Measurements from ENCODE around the gene HNRNPM. TPM values are rescaled to one million over a fixed set of nuclear protein-coding genes. Genes with fewer than 3 reads are reported as not detected.

HNRNPM gene
- total RNA-seq, 1 experiment from 2014 or later: 204 TPM

DNA sequence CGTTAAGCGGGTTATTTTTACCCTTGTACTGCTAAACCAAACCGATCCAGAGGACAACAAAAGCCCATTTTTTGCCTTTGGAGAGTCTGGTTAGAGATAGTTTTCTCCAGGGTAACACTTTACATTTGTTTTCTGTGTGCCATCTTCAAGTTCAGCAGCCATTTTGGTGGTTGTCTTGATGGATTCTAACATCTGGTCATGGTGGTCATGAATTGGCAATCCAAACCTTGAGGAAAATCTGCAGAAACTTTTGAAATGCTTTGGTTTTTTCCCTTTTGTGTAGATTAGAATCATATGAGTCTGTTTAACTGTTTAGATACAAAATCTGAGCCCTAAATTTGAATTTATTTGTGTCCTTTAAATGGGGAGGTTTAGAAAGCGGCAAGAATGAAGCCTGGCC, 16.6 kb downstream of the HNRNPM start:
- CTCF ChIA-PET: no interaction called here

DNA sequence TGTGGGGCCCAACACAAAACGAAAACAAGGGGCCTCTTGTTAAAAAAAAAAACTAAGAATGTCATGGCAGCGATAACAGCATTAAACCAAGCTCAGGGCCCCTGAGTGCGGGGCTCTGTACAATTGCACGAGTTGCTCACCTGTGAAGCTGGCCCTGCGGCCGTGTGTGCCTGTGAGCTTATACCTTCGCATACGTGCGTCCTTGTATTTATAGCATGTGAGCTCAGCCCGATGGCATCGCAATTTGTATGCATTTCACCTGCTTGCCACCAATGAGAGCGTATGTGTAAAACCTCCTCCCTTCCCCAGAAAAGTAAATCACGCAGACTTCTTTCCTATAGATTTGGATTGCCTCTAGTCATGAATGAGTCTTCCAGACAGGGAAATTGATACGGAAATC, 17.1 kb downstream of the HNRNPM start:
- no peak overlapping the region for H3K27ac Mint-ChIP-seq (ENCODE audit: unreplicated experiment)
- BruUV-seq (replicated peaks): no TSS peak
- no peaks in the 10 kb centered on the region for H3K27me3 Mint-ChIP-seq (ENCODE audit: unreplicated experiment)
- H3K4me3 Mint-ChIP-seq (ENCODE audit: low read depth, unreplicated experiment): no peak overlapping the region
- H3K9me3 Mint-ChIP-seq (ENCODE audit: low read depth, unreplicated experiment): no peaks in the 10 kb centered on the region
- intact Hi-C loops (cut with micrococcal nuclease; ENCODE audit: unreplicated experiment): no loop called here
- TF ChIP-seq, protein P1, sequence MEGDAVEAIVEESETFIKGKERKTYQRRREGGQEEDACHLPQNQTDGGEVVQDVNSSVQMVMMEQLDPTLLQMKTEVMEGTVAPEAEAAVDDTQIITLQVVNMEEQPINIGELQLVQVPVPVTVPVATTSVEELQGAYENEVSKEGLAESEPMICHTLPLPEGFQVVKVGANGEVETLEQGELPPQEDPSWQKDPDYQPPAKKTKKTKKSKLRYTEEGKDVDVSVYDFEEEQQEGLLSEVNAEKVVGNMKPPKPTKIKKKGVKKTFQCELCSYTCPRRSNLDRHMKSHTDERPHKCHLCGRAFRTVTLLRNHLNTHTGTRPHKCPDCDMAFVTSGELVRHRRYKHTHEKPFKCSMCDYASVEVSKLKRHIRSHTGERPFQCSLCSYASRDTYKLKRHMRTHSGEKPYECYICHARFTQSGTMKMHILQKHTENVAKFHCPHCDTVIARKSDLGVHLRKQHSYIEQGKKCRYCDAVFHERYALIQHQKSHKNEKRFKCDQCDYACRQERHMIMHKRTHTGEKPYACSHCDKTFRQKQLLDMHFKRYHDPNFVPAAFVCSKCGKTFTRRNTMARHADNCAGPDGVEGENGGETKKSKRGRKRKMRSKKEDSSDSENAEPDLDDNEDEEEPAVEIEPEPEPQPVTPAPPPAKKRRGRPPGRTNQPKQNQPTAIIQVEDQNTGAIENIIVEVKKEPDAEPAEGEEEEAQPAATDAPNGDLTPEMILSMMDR (IDR thresholded peaks at IDR 0.05; ENCODE audit: unreplicated experiment): no peak
- peaks cover 29% of the 10 kb centered on the region for H3K36me3 Mint-ChIP-seq (ENCODE audit: insufficient read depth, unreplicated experiment)
- CTCF ChIA-PET: no interaction called here
- no peak for DNase-seq
- peaks cover 35% of the 10 kb centered on the region for H3K4me1 Mint-ChIP-seq (ENCODE audit: low read depth, unreplicated experiment)

More for the DNA sequence above, 16.6 kb downstream of the HNRNPM start:
- peaks cover 35% of the 10 kb centered on the region for H3K4me1 Mint-ChIP-seq (ENCODE audit: low read depth, unreplicated experiment)
- H3K9me3 Mint-ChIP-seq (ENCODE audit: low read depth, unreplicated experiment): no peaks in the 10 kb centered on the region
- no peak overlapping the region for H3K4me3 Mint-ChIP-seq (ENCODE audit: low read depth, unreplicated experiment)
- intact Hi-C loops (cut with micrococcal nuclease; ENCODE audit: unreplicated experiment): no loop called here
- no peak for DNase-seq
- H3K27ac Mint-ChIP-seq (ENCODE audit: unreplicated experiment): no peak overlapping the region
- H3K27me3 Mint-ChIP-seq (ENCODE audit: unreplicated experiment): no peaks in the 10 kb centered on the region
- TF ChIP-seq, protein P1 (IDR thresholded peaks at IDR 0.05; ENCODE audit: unreplicated experiment): no peak
- BruUV-seq (replicated peaks): no TSS peak
- H3K36me3 Mint-ChIP-seq (ENCODE audit: insufficient read depth, unreplicated experiment): peaks cover 29% of the 10 kb centered on the region

DNA sequence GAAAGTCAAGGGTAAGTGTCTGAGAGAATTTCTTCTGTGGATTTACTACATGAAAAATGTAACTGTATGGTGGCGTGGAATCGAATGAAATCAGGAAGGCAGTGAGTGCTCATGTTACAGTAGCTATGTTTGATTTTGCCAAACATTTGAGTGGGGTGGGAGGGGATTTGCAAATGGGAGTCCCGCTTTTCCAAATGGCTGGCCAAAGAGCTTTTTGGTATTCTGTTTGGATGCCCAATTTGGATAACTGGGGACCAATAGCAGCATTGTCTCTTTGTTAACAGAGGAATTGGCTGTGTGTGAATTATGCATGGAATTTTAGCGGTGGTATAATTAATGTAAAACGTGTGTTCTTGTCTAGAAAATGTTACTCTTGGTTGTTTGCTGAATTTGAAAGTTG, 17.8 kb downstream of the HNRNPM start:
- H3K9me3 Mint-ChIP-seq (ENCODE audit: low read depth, unreplicated experiment): no peaks in the 10 kb centered on the region
- intact Hi-C loops (cut with micrococcal nuclease; ENCODE audit: unreplicated experiment): no loop called here
- H3K4me1 Mint-ChIP-seq (ENCODE audit: low read depth, unreplicated experiment): peaks cover 35% of the 10 kb centered on the region
- DNase-seq: no peak
- TF ChIP-seq, protein P1 (IDR thresholded peaks at IDR 0.05; ENCODE audit: unreplicated experiment): no peak
- CTCF ChIA-PET: no interaction called here
- peaks cover 36% of the 10 kb centered on the region for H3K36me3 Mint-ChIP-seq (ENCODE audit: insufficient read depth, unreplicated experiment)
- BruUV-seq (replicated peaks): no TSS peak
- no peak overlapping the region for H3K4me3 Mint-ChIP-seq (ENCODE audit: low read depth, unreplicated experiment)
- H3K27ac Mint-ChIP-seq (ENCODE audit: unreplicated experiment): no peak overlapping the region
- no peaks in the 10 kb centered on the region for H3K27me3 Mint-ChIP-seq (ENCODE audit: unreplicated experiment)

DNA sequence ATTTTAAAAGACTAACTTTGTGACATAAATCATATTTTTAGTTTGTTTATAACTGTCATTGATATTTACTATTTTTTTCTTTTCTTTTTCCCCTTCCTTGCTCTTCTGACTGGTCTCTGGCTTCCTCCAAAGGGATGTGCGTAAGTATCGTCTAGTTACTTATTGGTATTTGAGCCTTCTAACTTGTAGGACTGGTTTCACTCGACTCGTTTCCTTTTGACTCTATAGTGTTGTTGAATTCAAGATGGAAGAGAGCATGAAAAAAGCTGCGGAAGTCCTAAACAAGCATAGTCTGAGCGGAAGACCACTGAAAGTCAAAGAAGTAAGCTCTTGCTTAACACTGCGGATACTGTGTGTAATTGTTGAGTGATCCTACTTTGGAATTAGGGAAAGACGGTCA, 18.6 kb downstream of the HNRNPM start:
- H3K27me3 Mint-ChIP-seq (ENCODE audit: unreplicated experiment): no peaks in the 10 kb centered on the region
- intact Hi-C loops (cut with micrococcal nuclease; ENCODE audit: unreplicated experiment): no loop called here
- H3K9me3 Mint-ChIP-seq (ENCODE audit: low read depth, unreplicated experiment): no peaks in the 10 kb centered on the region
- H3K4me1 Mint-ChIP-seq (ENCODE audit: low read depth, unreplicated experiment): peaks cover 31% of the 10 kb centered on the region
- H3K36me3 Mint-ChIP-seq (ENCODE audit: insufficient read depth, unreplicated experiment): peaks cover 44% of the 10 kb centered on the region
- TF ChIP-seq, protein P1 (IDR thresholded peaks at IDR 0.05; ENCODE audit: unreplicated experiment): no peak
- no peak overlapping the region for H3K4me3 Mint-ChIP-seq (ENCODE audit: low read depth, unreplicated experiment)
- no peak for DNase-seq
- H3K27ac Mint-ChIP-seq (ENCODE audit: unreplicated experiment): no peak overlapping the region
- no TSS peak for BruUV-seq (replicated peaks)
- CTCF ChIA-PET: no interaction called here
